D721Med (cell line): Measurements from ENCODE around the gene TNNI2.

Source experiments
- DNase-seq: peaks from one replicate; pipeline ENCODE4 v3.0.0; 2011; ENCODE audit warnings: low spot score; ENCODE audit not compliant: insufficient read length
- FAIRE-seq: peaks from 2 replicates; lab custom pipeline; 2011; peaks lifted over from hg19 to GRCh38; lab: Jason Lieb, UNC
- CTCF ChIP-seq: IDR thresholded peaks from 2 replicates; pipeline ENCODE4 v1.5.1; 2012; ENCODE audit warnings: mild to moderate bottlenecking, control low read depth; ENCODE audit not compliant: insufficient read depth; ENCODE audit errors: missing control alignments

TNNI2 gene

GRCh38 chr11:1821562-1821961 is 17.2 kb upstream of the TNNI2 start:
- FAIRE-seq (no peak), DNase-seq (no peak)
- TF ChIP-seq CTCF: no peak

GRCh38 chr11:1822648-1823375 is 16.0 kb upstream of the TNNI2 start:
- no peak for FAIRE-seq
- DNase-seq: no peak
- no peak for TF ChIP-seq CTCF

- TF ChIP-seq CTCF: no peak
- DNase-seq (no peak), FAIRE-seq (no peak)
Observed at GRCh38 chr11:1823376-1824220, 15.2 kb upstream of the TNNI2 start.

GRCh38 chr11:1824221-1825038 is 14.4 kb upstream of the TNNI2 start:
- FAIRE-seq (no peak), DNase-seq (no peak)
- no peak for TF ChIP-seq CTCF

- TF ChIP-seq CTCF: peak; percentile 49
- DNase-seq: no peak
- no peak for FAIRE-seq
Observed at GRCh38 chr11:1825039-1825740, 13.6 kb upstream of the TNNI2 start.

- no peak for TF ChIP-seq CTCF
- no peak for FAIRE-seq
- no peak for DNase-seq
Observed at GRCh38 chr11:1825785-1826451, 12.9 kb upstream of the TNNI2 start.
